Mesenchymal stem cell (in vitro differentiated cells and primary cell): Measurements from ENCODE around the gene EPS15.

Experiments used
- DNase-seq: peaks from one replicate; pipeline ENCODE4 v3.0.0-alpha.2; 2013
- H2AFZ ChIP-seq: one replicate; pipeline ENCODE4 v1.6.1; 2013; ENCODE audit warnings: low read depth, mild to moderate bottlenecking, control low read depth, inconsistent platforms, low read length, moderate library complexity
- H2AK5ac ChIP-seq: 2 replicates; pipeline ENCODE4 v1.6.1; 2013; ENCODE audit warnings: low read length, moderate library complexity, mild to moderate bottlenecking, inconsistent platforms; ENCODE audit not compliant: severe bottlenecking
- H2BK120ac ChIP-seq: one replicate; pipeline ENCODE4 v1.6.1; 2013; ENCODE audit warnings: low read depth, mild to moderate bottlenecking, inconsistent platforms, low read length, moderate library complexity
- H2BK12ac ChIP-seq, 2 experiments: one replicate each; pipeline ENCODE4 v1.6.1; 2013; ENCODE audit warnings: inconsistent platforms in 2 of 2, low read length in 2 of 2, mild to moderate bottlenecking in 2 of 2, moderate library complexity in 2 of 2, control low read depth in 1 of 2
- H2BK15ac ChIP-seq: one replicate; pipeline ENCODE4 v1.6.1; 2013; ENCODE audit warnings: mild to moderate bottlenecking, low read depth, inconsistent platforms; ENCODE audit not compliant: poor library complexity, severe bottlenecking
- H2BK5ac ChIP-seq: 2 replicates; pipeline ENCODE4 v1.6.1; 2013; ENCODE audit warnings: low read depth, mild to moderate bottlenecking, low read length, control low read depth, inconsistent platforms; ENCODE audit not compliant: poor library complexity, severe bottlenecking
- H3K14ac ChIP-seq, 2 experiments: one replicate each; pipeline ENCODE4 v1.6.1; 2013; ENCODE audit warnings: inconsistent platforms in 2 of 2, low read length in 2 of 2, control low read depth in 1 of 2, mild to moderate bottlenecking in 1 of 2, moderate library complexity in 1 of 2
- H3K18ac ChIP-seq, 2 experiments: one replicate each; pipeline ENCODE4 v1.6.1; 2013; ENCODE audit warnings: inconsistent platforms in 2 of 2, low read length in 2 of 2, control low read depth in 1 of 2, low read depth in 1 of 2, mild to moderate bottlenecking in 1 of 2
- H3K23ac ChIP-seq, 2 experiments: one replicate each; pipeline ENCODE4 v1.6.1; 2013; ENCODE audit warnings: inconsistent platforms in 2 of 2, low read length in 2 of 2, mild to moderate bottlenecking in 2 of 2, moderate library complexity in 2 of 2, control low read depth in 1 of 2
- H3K27ac ChIP-seq: 2 replicates; pipeline ENCODE4 v1.5.1; 2013; ENCODE audit warnings: mild to moderate bottlenecking, moderate library complexity, low read length, control low read depth, inconsistent platforms; ENCODE audit not compliant: poor library complexity, severe bottlenecking
- H3K27me3 ChIP-seq, 2 experiments: 2 replicates each; pipeline versions ENCODE4 v1.6.1 to v1.7.0; 2013; ENCODE audit warnings: low read length in 2 of 2, mild to moderate bottlenecking in 2 of 2, moderate library complexity in 2 of 2, control low read depth in 1 of 2, inconsistent platforms in 1 of 2; ENCODE audit not compliant: control insufficient read depth in 1 of 2, insufficient read depth in 1 of 2
- H3K36me3 ChIP-seq, 2 experiments: 2 replicates each; pipeline versions ENCODE4 v1.6.1 to v1.7.0; 2013; ENCODE audit warnings: low read length in 2 of 2, control low read depth in 1 of 2, inconsistent platforms in 1 of 2, low read depth in 1 of 2, mild to moderate bottlenecking in 1 of 2; ENCODE audit not compliant: insufficient read depth in 2 of 2, control insufficient read depth in 1 of 2
- H3K4ac ChIP-seq, 2 experiments: one replicate each; pipeline ENCODE4 v1.6.1; 2013; ENCODE audit warnings: inconsistent platforms in 2 of 2, low read length in 2 of 2, mild to moderate bottlenecking in 2 of 2, moderate library complexity in 2 of 2, control low read depth in 1 of 2, low read depth in 1 of 2
- H3K4me1 ChIP-seq: 2 replicates; pipeline ENCODE4 v1.6.1; 2013; ENCODE audit warnings: low read depth, low read length, control low read depth; ENCODE audit not compliant: control insufficient read depth, insufficient read depth
- H3K4me2 ChIP-seq: 2 replicates; pipeline ENCODE4 v1.6.1; 2013; ENCODE audit warnings: low read length, mild to moderate bottlenecking, inconsistent platforms; ENCODE audit not compliant: poor library complexity, severe bottlenecking
- H3K4me3 ChIP-seq, 2 experiments: 2 replicates each; pipeline versions ENCODE4 v1.5.1 to v1.7.0; 2013; ENCODE audit warnings: low read length in 2 of 2, mild to moderate bottlenecking in 2 of 2, control low read depth in 1 of 2, low read depth in 1 of 2; ENCODE audit not compliant: insufficient read depth in 1 of 2
- H3K79me1 ChIP-seq: replicated peaks from 2 replicates; pipeline ENCODE4 v1.6.1; 2013; ENCODE audit warnings: mild to moderate bottlenecking, control low read depth, low read length, inconsistent platforms; ENCODE audit not compliant: poor library complexity, severe bottlenecking
- H3K9ac ChIP-seq: 2 replicates; pipeline ENCODE4 v1.7.0; 2013; ENCODE audit warnings: mild to moderate bottlenecking, low read length, moderate library complexity
- H3K9me3 ChIP-seq: 2 replicates; pipeline ENCODE4 v1.7.0; 2013; ENCODE audit warnings: mild to moderate bottlenecking, low read length; ENCODE audit not compliant: control insufficient read depth
- H4K8ac ChIP-seq: one replicate; pipeline ENCODE4 v1.6.1; 2013; ENCODE audit warnings: inconsistent platforms, mild to moderate bottlenecking, low read length, moderate library complexity
- H4K91ac ChIP-seq: one replicate; pipeline ENCODE4 v1.6.1; 2013; ENCODE audit warnings: mild to moderate bottlenecking, low read length, inconsistent platforms
- WGBS: methylation state at CpG from one replicate; pipeline ENCODE4 v1.1.7; 2013; ENCODE audit warnings: mixed read lengths; 5-methylcytosine and 5-hydroxymethylcytosine counted together

The EPS15 gene

GRCh38 chr1:51349862-51350261 is 169.2 kb downstream of the EPS15 start:
- no peak overlapping the region for H3K4me2 ChIP-seq
- no peak overlapping the region for H2BK120ac ChIP-seq
- H2BK15ac ChIP-seq = no peak overlapping the region
- peaks cover 3 to 18% of the 10 kb centered on the region in 2 experiments for H3K36me3 ChIP-seq
- peaks cover 14 to 17% of the 10 kb centered on the region in 2 experiments for H3K27me3 ChIP-seq
- WGBS = 100% methylated on average over 1 of the region's 3 CpGs
- no peaks in the 10 kb centered on the region for H3K79me1 ChIP-seq
- H3K9me3 ChIP-seq = no peaks in the 10 kb centered on the region
- no peak overlapping the region for H2BK12ac ChIP-seq
- no peak overlapping the region for H3K9ac ChIP-seq
- no peak overlapping the region for H2BK5ac ChIP-seq
- no peak overlapping the region for H4K91ac ChIP-seq
- H3K18ac ChIP-seq = no peak overlapping the region
- no peak overlapping the region for H2AK5ac ChIP-seq
- no peak overlapping the region for H3K14ac ChIP-seq
- no peak overlapping the region for H3K4me3 ChIP-seq
- H3K4ac ChIP-seq = no peak overlapping the region
- no peak overlapping the region for H4K8ac ChIP-seq
- DNase-seq = no peak
- H3K27ac ChIP-seq = no peak overlapping the region
- no peak overlapping the region for H2AFZ ChIP-seq
- peaks cover 3% of the 10 kb centered on the region for H3K4me1 ChIP-seq
- H3K23ac ChIP-seq = no peak overlapping the region

GRCh38 chr1:51348147-51348527 is 170.9 kb downstream of the EPS15 start:
- H3K9ac ChIP-seq = no peak overlapping the region
- H2BK5ac ChIP-seq = no peak overlapping the region
- no peak overlapping the region for H3K14ac ChIP-seq
- no peak overlapping the region for H2AK5ac ChIP-seq
- no peak overlapping the region for H3K4ac ChIP-seq
- H3K18ac ChIP-seq = no peak overlapping the region
- no peak overlapping the region for H3K23ac ChIP-seq
- no peak overlapping the region for H3K4me2 ChIP-seq
- H2BK15ac ChIP-seq = no peak overlapping the region
- H3K27me3 ChIP-seq = peaks cover 31 to 32% of the 10 kb centered on the region in 2 experiments
- H3K4me1 ChIP-seq = peaks cover 8% of the 10 kb centered on the region
- H2AFZ ChIP-seq = no peak overlapping the region
- no peak overlapping the region for H4K8ac ChIP-seq
- no peaks in the 10 kb centered on the region for H3K79me1 ChIP-seq
- no peak overlapping the region for H3K4me3 ChIP-seq
- no peak overlapping the region for H3K27ac ChIP-seq
- no peak overlapping the region for H2BK12ac ChIP-seq
- no peaks in the 10 kb centered on the region for H3K9me3 ChIP-seq
- no peak overlapping the region for H4K91ac ChIP-seq
- no peak for DNase-seq
- H3K36me3 ChIP-seq = peaks cover 0 to 8% of the 10 kb centered on the region in 2 experiments
- H2BK120ac ChIP-seq = no peak overlapping the region

DNA sequence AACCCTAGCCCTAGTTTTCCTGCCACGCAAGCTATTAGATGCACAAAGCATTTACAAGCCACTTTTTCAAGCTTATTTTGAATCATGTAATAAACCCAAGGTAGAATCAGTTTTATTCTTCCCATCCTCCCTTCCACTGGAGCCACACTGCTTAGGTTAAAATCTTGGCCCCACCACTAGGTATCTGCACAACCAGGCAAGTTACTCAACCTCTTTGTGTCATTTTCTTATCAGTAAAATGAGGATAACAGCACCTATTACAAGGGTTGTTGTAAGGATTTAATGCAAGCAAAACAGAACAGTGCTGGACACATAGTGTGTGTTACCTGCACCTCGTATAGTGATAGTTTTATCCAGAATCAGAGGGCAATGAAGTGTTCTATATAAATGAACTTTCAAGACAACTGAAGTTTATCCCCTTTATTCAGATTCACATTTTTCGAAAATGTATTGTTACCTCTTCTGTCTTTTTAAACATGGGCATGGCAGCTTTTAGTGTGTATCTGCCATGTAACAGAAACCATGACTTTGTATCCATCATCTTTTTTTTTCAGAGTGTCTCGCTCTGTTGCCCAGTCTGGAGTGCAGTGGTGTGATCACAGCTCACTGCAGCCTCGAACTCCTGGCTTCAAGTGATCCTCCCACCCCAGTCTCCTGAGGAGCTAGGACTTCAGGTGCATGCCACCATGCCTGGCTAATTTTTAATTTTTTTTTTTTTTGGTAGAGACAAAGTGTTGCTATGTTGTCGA is 171.5 kb downstream of the EPS15 start:
- H4K8ac ChIP-seq = no peak overlapping the region
- WGBS = 93% methylated on average over 6 of the region's 6 CpGs
- no peak overlapping the region for H2BK5ac ChIP-seq
- no peak overlapping the region for H2BK15ac ChIP-seq
- DNase-seq = no peak
- H2AFZ ChIP-seq = no peak overlapping the region
- no peaks in the 10 kb centered on the region for H3K79me1 ChIP-seq
- no peak overlapping the region for H2BK12ac ChIP-seq
- no peak overlapping the region for H3K23ac ChIP-seq
- no peak overlapping the region for H2BK120ac ChIP-seq
- no peak overlapping the region for H3K14ac ChIP-seq
- H3K27ac ChIP-seq = no peak overlapping the region
- peaks cover 0 to 3% of the 10 kb centered on the region in 2 experiments for H3K36me3 ChIP-seq
- no peak overlapping the region for H3K9ac ChIP-seq
- H3K18ac ChIP-seq = no peak overlapping the region
- peaks cover 8% of the 10 kb centered on the region for H3K4me1 ChIP-seq
- no peak overlapping the region for H3K4me3 ChIP-seq
- H2AK5ac ChIP-seq = no peak overlapping the region
- H3K4me2 ChIP-seq = no peak overlapping the region
- H4K91ac ChIP-seq = no peak overlapping the region
- H3K9me3 ChIP-seq = no peaks in the 10 kb centered on the region
- no peak overlapping the region for H3K4ac ChIP-seq
- peaks cover 37 to 38% of the 10 kb centered on the region in 2 experiments for H3K27me3 ChIP-seq

- H2BK12ac ChIP-seq = no peak overlapping the region
- no peak for DNase-seq
- no peak overlapping the region for H3K23ac ChIP-seq
- H3K4me2 ChIP-seq = no peak overlapping the region
- peaks cover 40 to 46% of the 10 kb centered on the region in 2 experiments for H3K27me3 ChIP-seq
- no peaks in the 10 kb centered on the region for H3K36me3 ChIP-seq
- no peak overlapping the region for H4K8ac ChIP-seq
- no peak overlapping the region for H3K4ac ChIP-seq
- no peak overlapping the region for H2BK15ac ChIP-seq
- peaks cover 8% of the 10 kb centered on the region for H3K4me1 ChIP-seq
- no peak overlapping the region for H4K91ac ChIP-seq
- no peak overlapping the region for H2AFZ ChIP-seq
- H3K79me1 ChIP-seq = no peaks in the 10 kb centered on the region
- H2BK120ac ChIP-seq = no peak overlapping the region
- no peak overlapping the region for H3K14ac ChIP-seq
- no peak overlapping the region for H3K27ac ChIP-seq
- H2BK5ac ChIP-seq = no peak overlapping the region
- no peak overlapping the region for H3K4me3 ChIP-seq
- no peak overlapping the region for H3K9ac ChIP-seq
- H2AK5ac ChIP-seq = no peak overlapping the region
- 86% methylated on average over 5 of the region's 7 CpGs for WGBS
- H3K9me3 ChIP-seq = no peaks in the 10 kb centered on the region
- no peak overlapping the region for H3K18ac ChIP-seq
Observed at GRCh38 chr1:51346086-51346942, 172.8 kb downstream of the EPS15 start.
